DND-41 (cell line): ENCODE results near the gene TMEM256.

Experiments used
- EZH2 ChIP-seq: IDR thresholded peaks from 3 replicates; pipeline ENCODE4 v1.6.1; 2012; ENCODE audit warnings: borderline replicate concordance, low read depth, mild to moderate bottlenecking, moderate library complexity, low read length, inconsistent platforms; ENCODE audit not compliant: severe bottlenecking
- TF ChIP-seq, protein P1 (sequence below): IDR thresholded peaks from 2 replicates; pipeline ENCODE4 v1.5.1; 2012; ENCODE audit warnings: borderline replicate concordance, low read length, moderate library complexity, mild to moderate bottlenecking; ENCODE audit not compliant: poor library complexity, severe bottlenecking; ENCODE audit errors: extremely low read depth

- TF ChIP-seq, protein P1, sequence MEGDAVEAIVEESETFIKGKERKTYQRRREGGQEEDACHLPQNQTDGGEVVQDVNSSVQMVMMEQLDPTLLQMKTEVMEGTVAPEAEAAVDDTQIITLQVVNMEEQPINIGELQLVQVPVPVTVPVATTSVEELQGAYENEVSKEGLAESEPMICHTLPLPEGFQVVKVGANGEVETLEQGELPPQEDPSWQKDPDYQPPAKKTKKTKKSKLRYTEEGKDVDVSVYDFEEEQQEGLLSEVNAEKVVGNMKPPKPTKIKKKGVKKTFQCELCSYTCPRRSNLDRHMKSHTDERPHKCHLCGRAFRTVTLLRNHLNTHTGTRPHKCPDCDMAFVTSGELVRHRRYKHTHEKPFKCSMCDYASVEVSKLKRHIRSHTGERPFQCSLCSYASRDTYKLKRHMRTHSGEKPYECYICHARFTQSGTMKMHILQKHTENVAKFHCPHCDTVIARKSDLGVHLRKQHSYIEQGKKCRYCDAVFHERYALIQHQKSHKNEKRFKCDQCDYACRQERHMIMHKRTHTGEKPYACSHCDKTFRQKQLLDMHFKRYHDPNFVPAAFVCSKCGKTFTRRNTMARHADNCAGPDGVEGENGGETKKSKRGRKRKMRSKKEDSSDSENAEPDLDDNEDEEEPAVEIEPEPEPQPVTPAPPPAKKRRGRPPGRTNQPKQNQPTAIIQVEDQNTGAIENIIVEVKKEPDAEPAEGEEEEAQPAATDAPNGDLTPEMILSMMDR, result no peak
- TF ChIP-seq EZH2, result no peak
Measured at GRCh38 chr17:7391307-7391706, 12.6 kb downstream of the TMEM256 start.
